ENCODE results near the gene HSPBP1. TPM values are rescaled to one million over a fixed set of nuclear protein-coding genes. Genes with fewer than 3 reads are reported as not detected.

Gene HSPBP1
- total and polyA plus RNA-seq, 4 donors = 19.3 to 62.2 (median 51.7) TPM

- no peaks in the 10 kb centered on the region for H3K27me3 ChIP-seq (ENCODE audit: control insufficient read depth in 3 of 3, insufficient read depth in 3 of 3, low read length in 2 of 3)
- DNase-seq = no peak
- no peak overlapping the region for H3K9ac ChIP-seq (ENCODE audit: insufficient read depth in 1 of 2, low read length in 2 of 2)
- no peak overlapping the region for H3K27ac ChIP-seq (ENCODE audit: low read depth in 1 of 2, low read length in 1 of 2)
- TF ChIP-seq CTCF (IDR thresholded peaks at IDR 0.05; ENCODE audit: control extremely low read depth, extremely low read depth) = no peak
- H3K9me3 ChIP-seq (ENCODE audit: control insufficient read depth in 4 of 4, insufficient read depth in 3 of 4, low read length in 3 of 4) = peaks cover 0 to 2% (median 0%) of the 10 kb centered on the region in 4 donors
- H3K4me1 ChIP-seq (ENCODE audit: control insufficient read depth in 5 of 5, insufficient read depth in 5 of 5, low read length in 5 of 5) = no peaks in the 10 kb centered on the region
- 89% methylated on average over 18 of the region's 18 CpGs for WGBS, 2 donors
- H3K4me3 ChIP-seq = no peak overlapping the region
- ATAC-seq (ENCODE audit: insufficient read depth, low FRiP score) = no peak
- H3K36me3 ChIP-seq (ENCODE audit: control insufficient read depth in 4 of 4, insufficient read depth in 4 of 4, low read length in 4 of 4) = peaks cover 0 to 10% (median 3%) of the 10 kb centered on the region in 4 donors
Measured at GRCh38 chr19:55311797-55312196, 31.9 kb upstream of the HSPBP1 start.

GRCh38 chr19:55311397-55311796 lies 31.5 kb upstream of the HSPBP1 start:
- 88 to 94% methylated on average over 9 of the region's 9 CpGs for WGBS, 2 donors
- Histone ChIP-seq H3K27ac (ENCODE audit: low read depth in 1 of 2, low read length in 1 of 2) (no peak overlapping the region), H3K27me3 (ENCODE audit: control insufficient read depth in 3 of 3, insufficient read depth in 3 of 3, low read length in 2 of 3) (no peaks in the 10 kb centered on the region), H3K9ac (ENCODE audit: insufficient read depth in 1 of 2, low read length in 2 of 2) (no peak overlapping the region), H3K4me3 (no peak overlapping the region), H3K9me3 (ENCODE audit: control insufficient read depth in 4 of 4, insufficient read depth in 3 of 4, low read length in 3 of 4) (peaks cover 0 to 2% (median 0%) of the 10 kb centered on the region in 4 donors), H3K4me1 (ENCODE audit: control insufficient read depth in 5 of 5, insufficient read depth in 5 of 5, low read length in 5 of 5) (no peaks in the 10 kb centered on the region), H3K36me3 (ENCODE audit: control insufficient read depth in 4 of 4, insufficient read depth in 4 of 4, low read length in 4 of 4) (peaks cover 0 to 14% (median 2%) of the 10 kb centered on the region in 4 donors)
- no peak for TF ChIP-seq CTCF (IDR thresholded peaks at IDR 0.05; ENCODE audit: control extremely low read depth, extremely low read depth)
- no peak for DNase-seq
- no peak for ATAC-seq (ENCODE audit: insufficient read depth, low FRiP score)

- H3K9ac ChIP-seq (ENCODE audit: insufficient read depth in 1 of 2, low read length in 2 of 2) = no peak overlapping the region
Measured at GRCh38 chr19:55310498-55310897, 30.6 kb upstream of the HSPBP1 start.

More at GRCh38 chr19:55310498-55310897, 30.6 kb upstream of the HSPBP1 start:
- H3K27ac ChIP-seq (ENCODE audit: low read depth in 1 of 2, low read length in 1 of 2) = no peak overlapping the region
- TF ChIP-seq CTCF (IDR thresholded peaks at IDR 0.05; ENCODE audit: control extremely low read depth, extremely low read depth) = no peak
- H3K4me3 ChIP-seq = no peak overlapping the region
- 78 to 86% methylated on average over 7 of the region's 7 CpGs for WGBS, 2 donors
- ATAC-seq (ENCODE audit: insufficient read depth, low FRiP score) = no peak
- peaks cover 0 to 17% (median 3%) of the 10 kb centered on the region in 4 donors for H3K36me3 ChIP-seq (ENCODE audit: control insufficient read depth in 4 of 4, insufficient read depth in 4 of 4, low read length in 4 of 4)
- no peaks in the 10 kb centered on the region for H3K4me1 ChIP-seq (ENCODE audit: control insufficient read depth in 5 of 5, insufficient read depth in 5 of 5, low read length in 5 of 5)
- no peaks in the 10 kb centered on the region for H3K9me3 ChIP-seq (ENCODE audit: control insufficient read depth in 4 of 4, insufficient read depth in 3 of 4, low read length in 3 of 4)
- H3K27me3 ChIP-seq (ENCODE audit: control insufficient read depth in 3 of 3, insufficient read depth in 3 of 3, low read length in 2 of 3) = no peaks in the 10 kb centered on the region
- DNase-seq = no peak
